SH-SY5Y (cell line): Measurements from ENCODE around the gene NUP98.

ENCODE experiments used
- GATA2 ChIP-seq: IDR thresholded peaks from 2 replicates; pipeline ENCODE4 v1.6.1; 2011; ENCODE audit warnings: mild to moderate bottlenecking, low read depth, low read length
- GATA3 ChIP-seq: IDR thresholded peaks from 2 replicates; pipeline ENCODE4 v1.6.1; 2011; ENCODE audit warnings: low read depth, mild to moderate bottlenecking, low read length, moderate library complexity

- no peak for TF ChIP-seq GATA2
- TF ChIP-seq GATA3: no peak
Measured at GRCh38 chr11:3823762-3824506, 26.6 kb upstream of the NUP98 start.
